Measurements from ENCODE around the gene DTWD2.
"Not testable (repeated sequence)": the region's sequence is repeated elsewhere in the genome, so short reads cannot be mapped to it uniquely, and the experiment has no call there.

The DTWD2 gene, protein sequence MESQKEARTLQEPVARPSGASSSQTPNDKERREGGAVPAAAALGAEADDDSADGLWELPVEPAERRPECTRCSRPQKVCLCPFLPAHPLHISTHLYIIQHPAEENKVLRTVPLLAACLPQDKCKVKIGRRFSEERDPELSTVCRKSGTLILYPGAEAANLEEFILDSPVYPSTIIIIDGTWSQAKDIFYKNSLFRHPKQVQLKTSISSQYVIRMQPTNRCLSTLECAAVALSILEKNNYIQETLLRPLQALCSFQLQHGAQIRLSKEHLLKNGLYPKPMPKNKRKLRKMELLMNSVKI

DNA sequence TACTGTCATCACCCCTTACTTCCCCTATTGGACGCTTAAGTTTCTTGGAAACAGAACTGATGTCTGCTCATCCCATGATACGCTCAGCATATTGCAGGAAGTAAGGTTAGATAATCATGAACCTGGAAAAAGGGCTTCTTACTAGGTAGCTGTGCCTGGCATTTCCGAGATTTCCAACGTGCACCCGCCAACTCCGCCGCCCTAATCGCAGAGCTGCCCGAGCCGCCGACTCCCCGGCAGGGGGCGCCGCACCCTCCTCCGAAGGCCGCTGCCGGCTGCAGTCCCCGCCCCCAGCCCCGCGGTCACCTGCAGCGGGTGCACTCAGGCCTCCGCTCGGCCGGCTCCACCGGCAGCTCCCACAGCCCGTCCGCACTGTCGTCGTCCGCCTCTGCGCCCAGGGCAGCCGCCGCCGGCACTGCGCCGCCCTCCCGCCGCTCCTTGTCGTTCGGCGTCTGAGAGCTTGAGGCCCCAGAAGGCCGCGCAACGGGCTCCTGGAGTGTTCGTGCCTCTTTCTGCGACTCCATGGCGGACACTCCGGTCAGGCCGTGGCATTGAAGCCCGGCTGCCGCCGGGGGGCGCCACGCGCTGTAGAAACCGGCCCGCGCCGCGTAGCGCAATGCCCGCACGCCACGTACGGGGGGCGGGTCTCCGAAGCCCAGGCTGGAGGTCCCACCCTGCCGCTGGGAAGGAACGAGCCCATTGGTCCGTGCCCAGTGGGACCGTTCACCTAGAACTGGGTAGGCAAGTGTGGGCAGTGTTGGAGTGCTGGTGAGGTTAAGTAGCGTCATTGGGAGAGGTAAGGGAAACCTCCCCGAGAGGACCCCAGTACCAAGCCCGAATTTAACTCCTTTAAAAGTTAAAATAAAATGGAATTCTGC, at the start of gene DTWD2:
Gene DTWD2, minus strand, starts transcription at position 560 of the 878 bp plus-strand sequence. Its CDS starts 36 bp downstream, at position 524.
- DNase-seq, result peak; percentile 84

DNA sequence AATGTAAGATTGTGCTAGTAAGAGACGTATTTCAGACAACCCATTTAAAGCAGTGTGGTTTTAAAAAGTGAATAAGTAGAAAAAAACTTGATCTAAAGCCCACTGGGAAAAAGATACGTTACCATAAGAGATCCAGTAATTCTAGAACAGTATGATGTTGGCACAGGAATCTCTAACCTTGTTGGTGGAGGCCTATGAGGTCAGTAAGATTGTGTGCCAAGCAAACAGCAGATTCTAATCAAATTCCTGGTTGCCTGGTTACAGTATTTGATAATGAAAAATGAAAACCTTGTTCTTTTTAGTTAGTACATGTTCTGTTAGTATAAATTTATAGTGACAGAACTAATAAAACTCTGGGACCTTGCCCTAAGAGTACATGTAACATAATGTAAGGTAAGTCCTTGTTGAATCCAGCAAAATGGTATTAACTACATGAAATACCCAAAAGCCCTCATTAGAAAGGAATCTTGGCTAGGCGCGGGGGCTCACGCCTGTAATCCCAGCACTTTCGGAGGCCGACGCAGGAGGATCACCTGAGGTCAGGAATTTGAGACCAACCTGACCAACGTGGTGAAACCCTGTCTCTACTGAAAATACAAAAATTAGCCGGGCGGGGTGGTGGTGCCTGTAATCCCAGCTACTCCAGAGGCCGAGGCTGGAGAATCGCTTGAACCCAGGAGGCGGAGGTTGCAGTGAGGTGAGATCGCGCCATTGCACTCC, 49.3 kb upstream of the DTWD2 start:
- DNase-seq, result no peak

- DNase-seq, result no peak
Observed at GRCh38 chr5:119036101-119036762, 47.9 kb upstream of the DTWD2 start.

GRCh38 chr5:119033135-119033534, 44.8 kb upstream of the DTWD2 start:
- DNase-seq, result no peak

- no peak for DNase-seq
Observed at GRCh38 chr5:119032656-119033055, 44.3 kb upstream of the DTWD2 start.

DNA sequence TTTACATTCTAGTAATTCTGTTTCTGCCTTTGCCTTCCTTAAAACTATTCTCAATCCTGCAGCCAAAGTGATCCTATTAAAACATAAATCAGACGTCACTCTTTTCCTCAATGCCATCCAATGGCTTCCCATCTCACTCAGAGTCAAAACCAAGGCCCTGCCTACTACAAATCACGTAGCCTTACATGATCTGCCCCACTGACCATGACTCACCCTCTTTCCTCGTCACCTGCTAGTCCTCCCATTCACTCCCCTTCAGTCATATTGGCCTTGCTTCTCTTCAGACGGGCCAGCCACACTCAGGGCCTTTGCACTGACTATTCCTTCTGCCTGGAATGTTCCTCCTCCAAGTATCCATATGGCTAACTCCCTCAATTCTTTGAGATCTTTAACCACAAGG, 43.6 kb upstream of the DTWD2 start:
- DNase-seq, result no peak

- DNase-seq, result no peak
Observed at GRCh38 chr5:119031011-119031886, 42.9 kb upstream of the DTWD2 start.

DNA sequence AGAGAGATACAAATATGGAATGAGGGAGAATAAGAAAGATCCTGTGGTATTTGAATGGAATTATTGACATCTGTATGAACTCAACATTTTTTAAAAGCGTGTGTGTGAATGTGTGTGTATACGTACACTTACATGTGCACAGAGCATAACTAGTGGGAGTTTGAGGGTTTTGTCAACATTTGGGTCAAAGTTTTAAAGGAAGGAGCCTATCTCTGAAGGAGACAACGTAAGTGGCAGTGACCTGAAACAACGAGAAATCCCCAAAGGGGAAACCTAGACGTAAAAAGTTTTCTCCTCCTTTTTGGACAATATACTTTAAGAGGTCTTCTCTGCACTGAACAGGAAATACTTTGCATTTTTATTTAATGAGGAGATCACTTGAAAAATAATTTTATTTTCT, 40.2 kb upstream of the DTWD2 start:
- no peak for DNase-seq

- DNase-seq, result no peak
Observed at GRCh38 chr5:119022773-119023172, 34.4 kb upstream of the DTWD2 start.

DNA sequence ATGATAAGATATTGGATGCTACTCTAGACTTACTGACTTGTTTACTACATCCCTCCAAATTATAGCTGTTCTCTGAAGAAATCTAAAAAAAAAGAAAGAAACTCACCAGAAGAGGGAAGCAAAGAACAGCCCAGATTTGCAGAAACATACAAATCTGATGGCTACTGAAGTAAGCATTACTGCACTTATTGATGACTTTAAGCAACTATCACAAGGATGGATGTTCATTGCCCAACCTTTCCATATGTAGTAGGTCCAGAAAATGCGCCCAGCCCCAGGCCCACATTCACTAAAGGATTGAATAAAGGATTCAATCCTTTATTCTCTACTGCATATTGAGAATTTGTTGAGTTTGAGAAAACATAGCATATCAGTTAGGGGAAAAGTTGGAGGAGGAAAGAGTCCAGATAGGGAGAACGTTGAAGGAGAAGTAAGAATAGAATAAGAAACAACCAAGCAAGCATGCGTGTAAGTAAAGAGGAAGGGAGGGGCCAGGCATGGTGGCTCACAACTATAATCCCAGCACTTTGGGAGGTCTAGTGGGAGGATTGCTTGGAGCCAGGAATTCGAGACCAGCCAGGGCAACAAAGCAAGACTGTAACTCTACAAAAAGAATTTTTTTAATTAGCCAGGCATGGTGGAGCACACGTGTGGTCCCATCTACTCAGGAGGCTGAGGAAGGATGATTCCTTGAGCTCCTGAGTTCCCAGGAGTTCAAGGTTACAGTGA, 33.8 kb upstream of the DTWD2 start:
- no peak for DNase-seq

GRCh38 chr5:119021149-119021732, 32.9 kb upstream of the DTWD2 start:
- no peak for DNase-seq

GRCh38 chr5:119019949-119020348, 31.6 kb upstream of the DTWD2 start:
- DNase-seq, result no peak

GRCh38 chr5:119019501-119019900, 31.2 kb upstream of the DTWD2 start:
- no peak for DNase-seq

DNA sequence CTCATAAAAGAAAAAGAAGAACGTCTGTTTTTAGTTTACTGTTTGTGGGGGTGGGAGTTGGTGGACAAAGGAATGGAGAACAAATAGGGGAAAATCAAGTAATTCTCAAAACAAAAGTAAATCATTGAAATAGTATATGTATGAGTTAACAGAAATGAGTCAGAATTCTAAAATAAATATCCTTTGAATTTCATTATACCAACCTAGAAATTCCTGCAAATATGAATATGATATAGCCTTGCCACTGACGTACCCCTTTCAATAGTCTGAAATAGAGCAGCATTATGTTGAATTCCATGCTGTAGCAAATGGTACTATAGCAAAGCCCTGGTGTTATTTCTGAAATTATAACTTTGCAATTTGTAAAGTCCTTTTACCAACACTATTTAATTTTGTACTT, 29.6 kb upstream of the DTWD2 start:
- no peak for DNase-seq

- no peak for DNase-seq
Observed at GRCh38 chr5:119016125-119016774, 27.9 kb upstream of the DTWD2 start.

- no peak for DNase-seq
Observed at GRCh38 chr5:119011186-119011585, 22.8 kb upstream of the DTWD2 start.

GRCh38 chr5:119010206-119010605, 21.9 kb upstream of the DTWD2 start:
- DNase-seq, result no peak

DNA sequence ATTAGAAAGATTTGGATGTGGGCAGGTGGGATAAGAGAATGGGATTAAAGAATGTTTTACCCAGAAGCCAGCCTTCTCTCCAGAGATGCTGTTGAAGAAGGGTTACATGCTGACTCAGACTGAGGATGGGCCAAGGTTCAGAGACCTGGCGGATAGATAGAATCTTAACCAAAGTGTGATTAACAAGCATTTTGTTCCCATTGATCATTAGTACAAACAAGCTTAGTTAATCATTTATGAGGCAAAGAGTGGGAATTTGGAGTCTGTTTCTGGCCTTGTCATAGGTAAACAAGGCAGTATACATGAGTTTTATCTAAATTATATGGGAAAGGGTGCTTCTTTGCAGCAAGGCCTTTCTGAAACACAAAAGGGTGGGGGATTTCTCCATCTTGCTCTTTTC, 20.8 kb upstream of the DTWD2 start:
- DNase-seq, result no peak

GRCh38 chr5:118999696-119000095, 11.3 kb upstream of the DTWD2 start:
- DNase-seq, result no peak

DNA sequence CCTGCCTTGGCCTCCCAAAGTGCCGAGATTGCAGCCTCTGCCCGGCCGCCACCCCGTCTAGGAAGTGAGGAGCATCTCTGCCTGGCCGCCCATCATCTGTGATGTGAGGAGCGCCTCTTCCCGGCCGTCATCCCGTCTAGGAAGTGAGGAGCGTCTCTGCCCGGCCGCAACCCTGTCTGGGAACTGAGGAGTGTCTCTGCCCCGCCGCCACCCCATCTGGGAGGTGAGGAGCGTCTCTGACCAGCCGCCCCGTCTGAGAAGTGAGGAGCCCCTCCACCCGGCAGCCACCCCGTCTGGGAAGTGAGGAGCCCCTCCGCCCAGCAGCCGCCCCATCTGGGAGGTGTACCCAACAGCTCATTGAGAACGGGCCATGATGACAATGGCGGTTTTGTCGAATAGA, 10.5 kb upstream of the DTWD2 start:
- not testable (repeated sequence) for DNase-seq
